GM23338 (cell line): ENCODE results near the gene WHAMM. TPM values are rescaled to one million over a fixed set of nuclear protein-coding genes. Genes with fewer than 3 reads are reported as not detected.

Source experiments
- ATAC-seq: fragments of 200-7000 bp; cut with Tn5 transposase; 3 replicates; pipeline ENCODE4 v1.9.1; 2020
- DNase-seq: peaks from one replicate; pipeline ENCODE4 v3.0.0-alpha.2; 2015; ENCODE audit warnings: low spot score
- H2AFZ ChIP-seq: fragments of 200-600 bp; sonication (generic); 2 replicates; pipeline ENCODE4 v1.8.0; 2016; ENCODE audit warnings: antibody characterized with exemption, mild to moderate bottlenecking, moderate library complexity
- H3F3A ChIP-seq: fragments of 200-600 bp; sonication (generic); replicated peaks from 2 replicates; pipeline ENCODE4 v1.8.0; 2017; ENCODE audit warnings: antibody characterized with exemption, mixed run types, low read depth
- H3K27ac ChIP-seq: fragments of 200-600 bp; sonication (generic); 2 replicates; pipeline ENCODE4 v1.6.1; 2016; ENCODE audit warnings: low read depth
- H3K27me3 ChIP-seq: fragments of 200-600 bp; sonication (generic); 2 replicates; pipeline ENCODE4 v1.8.0; 2016; ENCODE audit warnings: mild to moderate bottlenecking, mixed run types, moderate library complexity; ENCODE audit not compliant: insufficient read depth
- H3K36me3 ChIP-seq: fragments of 200-600 bp; sonication (generic); 2 replicates; pipeline ENCODE4 v1.8.0; 2016; ENCODE audit warnings: mild to moderate bottlenecking; ENCODE audit not compliant: insufficient read depth
- H3K4me1 ChIP-seq: fragments of 200-600 bp; sonication (generic); 2 replicates; pipeline ENCODE4 v1.8.0; 2016; ENCODE audit warnings: mild to moderate bottlenecking, moderate library complexity; ENCODE audit not compliant: insufficient read depth
- H3K4me2 ChIP-seq: fragments of 200-600 bp; sonication (generic); 2 replicates; pipeline ENCODE4 v1.7.1; 2017; ENCODE audit warnings: mixed run types
- H3K4me3 ChIP-seq: fragments of 200-600 bp; sonication (generic); 2 replicates; pipeline ENCODE4 v1.6.1; 2016; ENCODE audit warnings: mixed run types
- H3K79me2 ChIP-seq: fragments of 200-600 bp; sonication (generic); replicated peaks from 2 replicates; pipeline ENCODE4 v1.8.0; 2017; ENCODE audit warnings: mild to moderate bottlenecking; ENCODE audit not compliant: insufficient read depth
- H3K9me2 ChIP-seq: fragments of 200-600 bp; sonication (generic); 2 replicates; pipeline ENCODE4 v1.8.0; 2017; ENCODE audit not compliant: insufficient read depth
- H4K20me1 ChIP-seq: fragments of 200-600 bp; sonication (generic); replicated peaks from 2 replicates; pipeline ENCODE4 v1.8.0; 2017; ENCODE audit warnings: mild to moderate bottlenecking; ENCODE audit not compliant: insufficient read depth
- H3K27ac Mint-ChIP-seq: 2 replicates; pipeline ENCODE4 v1.8.0; 2020; ENCODE audit warnings: inconsistent platforms, mild to moderate bottlenecking, moderate library complexity, mixed read lengths
- H3K27me3 Mint-ChIP-seq: 3 replicates; pipeline ENCODE4 v1.8.0; 2022; ENCODE audit warnings: low read depth, mild to moderate bottlenecking, moderate library complexity, mixed read lengths, inconsistent platforms; ENCODE audit not compliant: insufficient read depth, poor library complexity
- H3K36me3 Mint-ChIP-seq: 3 replicates; pipeline ENCODE4 v1.8.0; 2021; ENCODE audit warnings: low read depth, mild to moderate bottlenecking, inconsistent platforms, moderate library complexity, mixed read lengths
- H3K4me1 Mint-ChIP-seq: 3 replicates; pipeline ENCODE4 v1.8.0; 2020; ENCODE audit warnings: mild to moderate bottlenecking, inconsistent platforms, mixed read lengths
- H3K4me3 Mint-ChIP-seq: 3 replicates; pipeline ENCODE4 v1.8.0; 2021; ENCODE audit warnings: moderate library complexity, mild to moderate bottlenecking, inconsistent platforms, mixed read lengths
- H3K9me3 Mint-ChIP-seq: 3 replicates; pipeline ENCODE4 v1.8.0; 2020; ENCODE audit warnings: moderate library complexity, mild to moderate bottlenecking, inconsistent platforms, mixed read lengths
- CREB1 ChIP-seq: fragments of 250-450 bp; sonication (Bioruptor Pico); IDR thresholded peaks from 2 replicates; pipeline ENCODE4 v1.5.0; 2020; ENCODE audit warnings: low read depth, mild to moderate bottlenecking, moderate library complexity
- CTCF ChIP-seq, 2 experiments: fragments of 200-600 bp in 1 of 2; sonication (generic) in 1 of 2; conservative IDR thresholded peaks; 2 replicates each; pipeline versions ENCODE4 v1.5.1 to v1.6.1; 2016 to 2017; ENCODE audit warnings: antibody characterized with exemption in 2 of 2, low read depth in 2 of 2, mild to moderate bottlenecking in 2 of 2, moderate library complexity in 1 of 2
- EZH2 ChIP-seq: fragments of 200-600 bp; sonication (generic); IDR thresholded peaks from one replicate; pipeline ENCODE4 v1.8.0; 2017; ENCODE audit warnings: antibody characterized with exemption, mild to moderate bottlenecking, low read depth; ENCODE audit not compliant: unreplicated experiment
- JUNB ChIP-seq: IDR thresholded peaks from one replicate; pipeline ENCODE4 v1.6.1; 2016; ENCODE audit warnings: antibody characterized with exemption; ENCODE audit not compliant: unreplicated experiment
- POLR2AphosphoS5 ChIP-seq: IDR thresholded peaks from 2 replicates; pipeline ENCODE4 v1.6.1; 2016; ENCODE audit warnings: antibody characterized with exemption, low read depth
- ZNF114 ChIP-seq: fragments of 250-450 bp; sonication (Bioruptor Pico); IDR thresholded peaks from 2 replicates; pipeline ENCODE4 v1.5.0; 2020; ENCODE audit warnings: mild to moderate bottlenecking, moderate library complexity
- ZNF331 ChIP-seq: fragments of 250-450 bp; sonication (Bioruptor Pico); IDR thresholded peaks from 2 replicates; pipeline ENCODE4 v1.5.0; 2020; ENCODE audit warnings: low read depth, mild to moderate bottlenecking, moderate library complexity
- ZNF462 ChIP-seq: fragments of 250-450 bp; sonication (Bioruptor Pico); IDR thresholded peaks from 2 replicates; pipeline ENCODE4 v1.5.0; 2020; ENCODE audit warnings: mild to moderate bottlenecking, moderate library complexity
- polyA plus RNA-seq: library from polyadenylated mRNA; unstranded; fragments of >200 nt; fragmentation: Nextera tagmentation; extraction: Ambion mirVana; gene quantifications from 2 replicates; pipeline ENCODE4 v1.2.1, GENCODE V29; 2016
- total RNA-seq: library from RNA; depleted of rRNA; stranded (reverse); fragments of >200 nt; shearing (Covaris generic); gene quantifications from 2 replicates; pipeline ENCODE4 v1.2.3, GENCODE V29; 2014

Gene WHAMM
- total and polyA plus RNA-seq, 2 experiments from 2014 or later: 2.2 to 4.1 TPM

DNA sequence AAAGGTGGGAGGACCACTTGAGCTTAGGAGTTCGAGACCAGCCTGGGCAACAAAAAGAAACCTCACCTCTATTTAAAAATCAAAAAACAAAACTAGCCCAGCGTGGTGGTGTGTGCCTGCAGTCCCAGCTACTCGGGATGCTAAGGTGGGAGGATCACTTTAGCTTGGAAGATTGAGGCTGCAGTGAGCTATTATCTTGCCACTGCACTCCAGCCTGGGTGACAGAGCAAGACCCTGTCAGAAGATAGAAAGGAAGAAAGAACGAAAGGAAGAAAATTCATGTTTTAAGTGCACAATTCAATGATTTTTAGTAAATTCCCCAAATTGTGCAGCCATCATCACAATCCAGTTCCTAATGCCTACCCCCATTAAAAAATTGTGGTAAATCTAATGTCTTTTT is 11.3 kb upstream of the WHAMM start:
- no peak overlapping the region for H2AFZ ChIP-seq
- no peaks in the 10 kb centered on the region for H3K4me1 ChIP-seq
- H4K20me1 ChIP-seq: no peaks in the 10 kb centered on the region
- DNase-seq (no peak), ATAC-seq (no peak)
- no peak for TF ChIP-seq ZNF462
- Mint-ChIP-seq H3K27ac (no peak overlapping the region), H3K9me3 (no peaks in the 10 kb centered on the region; the same call in 2 of the 3 replicates), H3K4me3 (no peak overlapping the region), H3K27me3 (peaks cover 4% of the 10 kb centered on the region), H3K36me3 (no peaks in the 10 kb centered on the region), H3K4me1 (no peaks in the 10 kb centered on the region)
- H3K4me3 ChIP-seq: no peak overlapping the region
- H3K79me2 ChIP-seq: no peaks in the 10 kb centered on the region
- no peak overlapping the region for H3K4me2 ChIP-seq
- no peak overlapping the region for H3K27ac ChIP-seq
- H3K27me3 ChIP-seq: no peaks in the 10 kb centered on the region
- H3K9me2 ChIP-seq: no peaks in the 10 kb centered on the region
- no peaks in the 10 kb centered on the region for H3K36me3 ChIP-seq
- no peaks in the 10 kb centered on the region for H3F3A ChIP-seq

- no peaks in the 10 kb centered on the region for H3K36me3 Mint-ChIP-seq
- no peaks in the 10 kb centered on the region for H3K4me1 Mint-ChIP-seq
- no peak for ATAC-seq
- no peaks in the 10 kb centered on the region for H3K79me2 ChIP-seq
- H3K27me3 ChIP-seq: no peaks in the 10 kb centered on the region
- H3K9me2 ChIP-seq: no peaks in the 10 kb centered on the region
- no peaks in the 10 kb centered on the region; the same call in 2 of the 3 replicates for H3K9me3 Mint-ChIP-seq
- peaks cover 4% of the 10 kb centered on the region for H3K27me3 Mint-ChIP-seq
- H3K4me3 ChIP-seq: no peak overlapping the region
- no peak overlapping the region for H3K27ac Mint-ChIP-seq
- H4K20me1 ChIP-seq: no peaks in the 10 kb centered on the region
- H3K27ac ChIP-seq: no peak overlapping the region
- DNase-seq: no peak
- no peak overlapping the region for H3K4me2 ChIP-seq
- H3K4me3 Mint-ChIP-seq: no peak overlapping the region
- H3K36me3 ChIP-seq: no peaks in the 10 kb centered on the region
- H2AFZ ChIP-seq: no peak overlapping the region
- no peaks in the 10 kb centered on the region for H3K4me1 ChIP-seq
- H3F3A ChIP-seq: no peaks in the 10 kb centered on the region
- no peak for TF ChIP-seq ZNF331 (CRISPR knock-in tag)
- no peak for TF ChIP-seq ZNF114 (CRISPR knock-in tag)
- TF ChIP-seq EZH2: no peak
- TF ChIP-seq CREB1 (CRISPR knock-in tag): no peak
- no peak for TF ChIP-seq JUNB
- TF ChIP-seq POLR2AphosphoS5: no peak
- TF ChIP-seq CTCF (conservative IDR thresholded peaks at IDR 0.05; ENCODE audit: low read depth in 2 of 2): no peak
Measured at GRCh38 chr15:82798531-82799166, 10.8 kb upstream of the WHAMM start.
